Esophagus mucosa (tissue), 1 donor: ENCODE measurements around the gene TRIOBP. TPM values are rescaled to one million over a fixed set of nuclear protein-coding genes. Genes with fewer than 3 reads are reported as not detected.
A peak's percentile ranks its signal among the peaks of the same experiment; 100 is the strongest.
"Not testable (repeated sequence)": the region's sequence is repeated elsewhere in the genome, so short reads cannot be mapped to it uniquely, and the experiment has no call there.

ENCODE experiments used
- ATAC-seq: fragments of 200-7000 bp; cut with Tn5 transposase; one replicate; pipeline ENCODE4 v1.9.1; 2020
- total RNA-seq: library from RNA; stranded (reverse); gene quantifications from one replicate; pipeline ENCODE4 v1.2.4, GENCODE V29; 2023
- donor health status: DM: yes; HTN: yes; CAD: no.

Gene TRIOBP
- 68.3 TPM for total RNA-seq

GRCh38 chr22:37696657-37697537 lies at the start of gene TRIOBP:
TSS of gene TRIOBP (plus strand) at chr22:37697048. CDS start at chr22:37701366, 4,318 bp downstream.
- ATAC-seq = peak; percentile 94

- no peak for ATAC-seq
Measured at GRCh38 chr22:37647317-37647716, 49.5 kb upstream of the TRIOBP start.

- peak; percentile 84 for ATAC-seq
Measured at GRCh38 chr22:37647928-37648327, 48.9 kb upstream of the TRIOBP start.

- no peak for ATAC-seq
Measured at GRCh38 chr22:37650463-37651136, 46.2 kb upstream of the TRIOBP start.

- no peak for ATAC-seq
Measured at GRCh38 chr22:37654563-37655251, 42.1 kb upstream of the TRIOBP start.

GRCh38 chr22:37655252-37655563 lies 41.6 kb upstream of the TRIOBP start:
- no peak for ATAC-seq

- not testable (repeated sequence) for ATAC-seq
Measured at GRCh38 chr22:37656583-37656982, 40.3 kb upstream of the TRIOBP start.

GRCh38 chr22:37657590-37658132 lies 39.2 kb upstream of the TRIOBP start:
- ATAC-seq = peak; percentile 7

GRCh38 chr22:37658133-37659065 lies 38.4 kb upstream of the TRIOBP start, which contains the start of gene PDXP:
TSS of gene PDXP (plus strand) at chr22:37658723. CDS start at chr22:37658783, 60 bp downstream.
- peak; percentile 94 for ATAC-seq

- ATAC-seq = no peak
Measured at GRCh38 chr22:37659066-37659896, 37.6 kb upstream of the TRIOBP start.

GRCh38 chr22:37659897-37660708 lies 36.7 kb upstream of the TRIOBP start:
- ATAC-seq = no peak

GRCh38 chr22:37660709-37661045 lies 36.2 kb upstream of the TRIOBP start:
- ATAC-seq = no peak

GRCh38 chr22:37661160-37661924 lies 35.5 kb upstream of the TRIOBP start:
- ATAC-seq = no peak

- no peak for ATAC-seq
Measured at GRCh38 chr22:37662039-37662438, 34.8 kb upstream of the TRIOBP start.

- ATAC-seq = no peak
Measured at GRCh38 chr22:37663521-37664140, 33.2 kb upstream of the TRIOBP start.

GRCh38 chr22:37664249-37665101 lies 32.4 kb upstream of the TRIOBP start:
- ATAC-seq = no peak

- ATAC-seq = no peak
Measured at GRCh38 chr22:37665487-37665886, 31.4 kb upstream of the TRIOBP start.

GRCh38 chr22:37669586-37669985 lies 27.3 kb upstream of the TRIOBP start:
- no peak for ATAC-seq
